Natural killer cell (primary cell): ENCODE results near the gene SLC2A6. TPM values are rescaled to one million over a fixed set of nuclear protein-coding genes. Genes with fewer than 3 reads are reported as not detected.
A peak's percentile ranks its signal among the peaks of the same experiment; 100 is the strongest.

Experiments used
- ATAC-seq, 3 donors: fragments of 150-1000 bp in 2 of 3; fragments of 200-7000 bp in 1 of 3; cut with Tn5 transposase; 1 replicate in 1 of 3; 2 replicates in 2 of 3; pipeline ENCODE4 v1.10.0; 2021; ENCODE audit warnings: mild to moderate bottlenecking in 2 of 3, moderate library complexity in 2 of 3
- DNase-seq, 2 donors: peaks; one replicate each; pipeline versions ENCODE4 v3.0.0 to v3.0.0-alpha.2; 2013 to 2021; ENCODE audit warnings: mixed read lengths in 1 of 2
- H3K27ac ChIP-seq: one replicate; pipeline ENCODE4 v1.5.1; 2013; ENCODE audit warnings: mild to moderate bottlenecking, low read length
- H3K27me3 ChIP-seq: one replicate; pipeline ENCODE4 v1.6.1; 2013; ENCODE audit warnings: low read length; ENCODE audit not compliant: control insufficient read depth, insufficient read depth
- H3K36me3 ChIP-seq: one replicate; pipeline ENCODE4 v1.6.1; 2013; ENCODE audit warnings: low read length; ENCODE audit not compliant: control insufficient read depth, insufficient read depth
- H3K4me1 ChIP-seq: one replicate; pipeline ENCODE4 v1.6.1; 2013; ENCODE audit warnings: low read length; ENCODE audit not compliant: control insufficient read depth, insufficient read depth
- H3K4me3 ChIP-seq: one replicate; pipeline ENCODE4 v1.5.1; 2013; ENCODE audit warnings: low read length
- H3K9me3 ChIP-seq: one replicate; pipeline ENCODE4 v1.6.1; 2013; ENCODE audit warnings: low read length; ENCODE audit not compliant: control insufficient read depth, insufficient read depth
- H3K27ac Mint-ChIP-seq, 2 donors: one replicate each; pipeline ENCODE4 v1.8.0; 2022; ENCODE audit warnings: mild to moderate bottlenecking in 2 of 2, mixed read lengths in 2 of 2, moderate library complexity in 1 of 2
- H3K27me3 Mint-ChIP-seq, 2 donors: one replicate each; pipeline ENCODE4 v1.8.0; 2022; ENCODE audit warnings: low read depth in 2 of 2, mixed read lengths in 2 of 2
- H3K36me3 Mint-ChIP-seq: one replicate; pipeline ENCODE4 v1.8.0; 2022; ENCODE audit warnings: mixed read lengths
- H3K4me1 Mint-ChIP-seq, 2 donors: one replicate each; pipeline ENCODE4 v1.8.0; 2022; ENCODE audit warnings: mixed read lengths in 2 of 2
- H3K4me3 Mint-ChIP-seq: one replicate; pipeline ENCODE4 v1.8.0; 2022; ENCODE audit warnings: mild to moderate bottlenecking, moderate library complexity, mixed read lengths
- H3K9me3 Mint-ChIP-seq, 2 donors: one replicate each; pipeline ENCODE4 v1.8.0; 2022; ENCODE audit warnings: mixed read lengths in 2 of 2
- WGBS: methylation state at CpG from one replicate; pipeline ENCODE4 v1.1.7; 2013; ENCODE audit warnings: missing lambda C conversion rate; ENCODE audit not compliant: insufficient coverage; 5-methylcytosine and 5-hydroxymethylcytosine counted together
- intact Hi-C: fragments of 100-400 bp; cut with micrococcal nuclease; formaldehyde crosslinking; loops from one replicate; pipeline ENCODE4 v1.14.2; 2022
- total RNA-seq, 4 donors: library from RNA; stranded (reverse); fragments of 120-200 nt in 1 of 4; gene quantifications; one replicate each; pipeline versions ENCODE4 v1.2.3 to v1.2.4, GENCODE V29; 2013 to 2022
- TF ChIP-seq, protein P1 (sequence below): fragments of 200-600 bp; IDR thresholded peaks from one replicate; pipeline ENCODE4 v1.8.0; 2022; ENCODE audit warnings: antibody characterized with exemption

SLC2A6 gene
- total RNA-seq, 3 donors from 2014 or later (not counting 1 experiment from before 2014, with no cell fraction given): 5.0 to 20.1 (median 18.5) TPM

DNA sequence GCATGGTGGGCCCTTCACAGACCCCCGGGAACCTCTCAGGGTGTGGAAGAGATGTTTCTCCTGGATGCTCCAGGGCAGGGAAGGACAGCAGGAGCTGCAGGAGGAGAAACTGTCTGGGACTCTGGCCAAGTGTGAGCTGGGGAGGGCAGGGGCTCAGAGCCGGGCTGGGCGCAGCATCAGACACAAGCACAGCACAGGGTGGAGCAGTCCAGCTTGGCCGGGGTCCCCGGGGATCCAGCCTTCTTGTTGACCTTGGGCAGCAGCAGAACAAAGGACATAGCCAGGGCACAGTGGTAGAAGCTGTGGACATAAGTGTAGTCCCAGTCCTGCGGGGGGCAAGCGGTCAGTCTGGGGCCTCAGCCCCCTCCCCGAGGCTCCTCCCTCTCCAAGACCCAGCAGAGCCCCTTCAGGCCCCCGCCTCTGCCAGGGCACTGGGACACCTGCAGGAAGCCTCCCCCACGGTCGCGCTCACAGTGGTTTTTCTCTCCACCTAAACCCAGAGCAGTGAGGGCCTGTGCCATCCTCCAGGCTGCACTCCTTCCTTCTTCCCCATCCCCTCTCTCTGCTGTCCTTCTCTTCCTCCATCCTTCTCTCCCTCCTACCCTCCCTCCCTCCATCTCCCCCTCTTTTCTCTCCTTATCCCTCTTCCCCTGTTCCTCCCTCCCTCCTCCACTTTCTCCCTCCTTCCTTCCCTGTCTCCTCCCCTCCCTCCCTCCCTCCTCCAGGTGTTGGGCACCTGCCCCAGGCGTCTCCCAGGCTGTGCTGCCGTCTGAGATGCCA lies 35.8 kb upstream of the SLC2A6 start:
- no peaks in the 10 kb centered on the region for H3K27me3 ChIP-seq
- intact Hi-C loops: no loop called here
- no peak overlapping the region for H3K27ac ChIP-seq
- no peak overlapping the region for H3K27ac Mint-ChIP-seq
- no peak for ATAC-seq
- TF ChIP-seq, protein P1, sequence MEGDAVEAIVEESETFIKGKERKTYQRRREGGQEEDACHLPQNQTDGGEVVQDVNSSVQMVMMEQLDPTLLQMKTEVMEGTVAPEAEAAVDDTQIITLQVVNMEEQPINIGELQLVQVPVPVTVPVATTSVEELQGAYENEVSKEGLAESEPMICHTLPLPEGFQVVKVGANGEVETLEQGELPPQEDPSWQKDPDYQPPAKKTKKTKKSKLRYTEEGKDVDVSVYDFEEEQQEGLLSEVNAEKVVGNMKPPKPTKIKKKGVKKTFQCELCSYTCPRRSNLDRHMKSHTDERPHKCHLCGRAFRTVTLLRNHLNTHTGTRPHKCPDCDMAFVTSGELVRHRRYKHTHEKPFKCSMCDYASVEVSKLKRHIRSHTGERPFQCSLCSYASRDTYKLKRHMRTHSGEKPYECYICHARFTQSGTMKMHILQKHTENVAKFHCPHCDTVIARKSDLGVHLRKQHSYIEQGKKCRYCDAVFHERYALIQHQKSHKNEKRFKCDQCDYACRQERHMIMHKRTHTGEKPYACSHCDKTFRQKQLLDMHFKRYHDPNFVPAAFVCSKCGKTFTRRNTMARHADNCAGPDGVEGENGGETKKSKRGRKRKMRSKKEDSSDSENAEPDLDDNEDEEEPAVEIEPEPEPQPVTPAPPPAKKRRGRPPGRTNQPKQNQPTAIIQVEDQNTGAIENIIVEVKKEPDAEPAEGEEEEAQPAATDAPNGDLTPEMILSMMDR: no peak
- WGBS: 61% methylated on average over 14 of the region's 14 CpGs
- H3K4me1 Mint-ChIP-seq: peaks cover 0 to 2% of the 10 kb centered on the region in 2 donors
- H3K27me3 Mint-ChIP-seq: no peaks in the 10 kb centered on the region
- no peak overlapping the region for H3K4me3 Mint-ChIP-seq
- no peak overlapping the region for H3K4me3 ChIP-seq
- H3K9me3 ChIP-seq: no peaks in the 10 kb centered on the region
- no peaks in the 10 kb centered on the region for H3K9me3 Mint-ChIP-seq
- H3K4me1 ChIP-seq: peaks cover 4% of the 10 kb centered on the region
- H3K36me3 ChIP-seq: no peaks in the 10 kb centered on the region
- no peak for DNase-seq
- no peaks in the 10 kb centered on the region for H3K36me3 Mint-ChIP-seq

DNA sequence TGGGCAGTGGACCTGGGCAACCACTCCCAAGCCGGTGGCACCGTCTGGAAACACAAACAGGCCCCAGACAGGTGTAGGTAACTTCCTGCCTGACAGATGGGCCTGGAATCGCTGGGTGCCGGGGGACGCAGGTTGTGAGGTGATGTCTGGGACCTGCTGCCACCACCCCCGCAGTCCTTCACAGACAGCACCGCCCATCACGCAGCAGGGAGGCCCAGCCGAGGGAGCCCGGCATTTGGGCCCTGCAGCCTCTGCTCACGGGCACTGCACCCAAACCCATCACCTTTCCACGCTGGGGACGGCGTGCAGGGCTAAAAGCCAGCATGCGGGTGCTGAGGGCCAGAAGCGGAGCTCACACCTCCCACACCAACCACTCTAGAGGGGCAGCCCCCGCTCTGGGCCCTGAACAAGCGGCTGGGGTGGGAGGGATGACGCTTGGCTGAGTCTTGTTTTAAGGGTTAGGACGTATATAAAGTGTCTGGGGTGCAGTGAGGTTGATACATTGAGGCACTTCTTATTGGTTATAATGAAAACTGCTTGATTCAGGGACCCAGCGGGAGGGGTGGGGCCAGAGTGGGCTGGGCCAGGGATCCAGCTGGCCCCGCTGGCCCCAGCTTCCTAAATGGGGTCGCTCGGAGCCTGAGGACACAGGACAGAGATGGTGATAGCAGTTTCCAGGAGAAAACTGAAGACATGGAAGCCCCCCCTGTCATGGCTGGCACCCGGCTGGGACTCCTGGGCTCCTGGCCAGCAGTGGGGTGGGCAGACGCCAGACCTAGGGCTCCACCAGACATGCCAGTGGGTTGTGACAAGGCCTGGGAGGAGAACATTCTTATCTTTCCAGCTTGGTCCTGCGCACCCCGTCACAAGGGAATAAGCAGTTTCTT lies 34.6 kb upstream of the SLC2A6 start:
- Histone ChIP-seq H3K9me3 (no peaks in the 10 kb centered on the region), H3K27ac (no peak overlapping the region), H3K4me3 (no peak overlapping the region), H3K27me3 (no peaks in the 10 kb centered on the region), H3K36me3 (no peaks in the 10 kb centered on the region), H3K4me1 (peaks cover 16% of the 10 kb centered on the region)
- ATAC-seq: no peak
- intact Hi-C loops: no loop called here
- Mint-ChIP-seq H3K9me3 (no peaks in the 10 kb centered on the region), H3K4me3 (no peak overlapping the region), H3K27ac (no peak overlapping the region), H3K36me3 (no peaks in the 10 kb centered on the region), H3K4me1 (peaks cover 8 to 10% of the 10 kb centered on the region in 2 donors), H3K27me3 (no peaks in the 10 kb centered on the region)
- WGBS: 88% methylated on average over 24 of the region's 28 CpGs
- DNase-seq: no peak
- TF ChIP-seq, protein P1: no peak

DNA sequence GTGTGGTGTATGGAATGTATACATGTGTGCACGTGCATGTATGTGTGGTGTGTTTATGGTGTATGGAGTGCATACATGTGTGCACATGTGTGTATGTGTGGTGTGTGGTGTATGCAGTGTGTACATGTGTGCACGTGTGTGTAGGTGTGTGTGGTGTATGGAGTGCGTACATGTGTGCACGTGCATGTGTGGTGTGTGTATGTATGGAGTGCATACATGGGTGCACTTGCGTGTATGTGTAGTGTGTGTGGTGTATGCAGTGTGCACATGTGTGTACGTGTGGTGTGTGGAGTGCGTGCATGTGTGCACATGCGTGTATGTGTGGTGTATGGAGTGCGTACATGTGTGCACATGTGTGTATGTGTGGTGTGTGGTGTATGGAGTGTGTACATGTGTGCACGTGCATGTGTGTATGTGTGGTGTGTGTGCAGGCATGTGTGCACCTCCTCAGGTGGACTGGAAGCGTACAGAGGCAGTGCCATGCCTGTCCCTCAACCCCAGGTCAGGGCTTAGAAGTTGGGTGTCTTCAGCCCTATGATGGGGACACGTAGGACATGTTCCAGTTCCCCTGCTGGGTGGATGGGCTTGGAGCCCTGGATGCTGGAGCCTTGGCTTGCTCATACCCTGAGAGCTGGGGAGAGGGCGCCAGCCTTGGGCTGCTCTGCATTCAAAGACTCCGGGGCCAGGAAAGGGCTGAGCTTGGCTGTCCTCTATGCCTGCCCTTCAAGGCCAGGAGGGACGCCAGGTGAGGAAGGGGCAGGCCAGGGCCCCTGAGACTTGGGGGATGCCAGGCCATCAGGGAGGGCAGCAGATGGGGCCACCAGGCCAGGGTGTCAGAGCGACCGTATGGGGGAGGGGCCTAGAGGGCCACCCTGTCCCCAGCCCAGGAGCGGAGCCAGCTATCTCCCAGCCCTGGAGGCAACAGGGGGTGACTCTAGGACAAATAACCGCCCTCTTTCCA lies 33.6 kb upstream of the SLC2A6 start:
- Mint-ChIP-seq H3K36me3 (no peaks in the 10 kb centered on the region), H3K27ac (no peak overlapping the region), H3K4me1 (peaks cover 8 to 10% of the 10 kb centered on the region in 2 donors), H3K4me3 (no peak overlapping the region), H3K9me3 (no peaks in the 10 kb centered on the region), H3K27me3 (no peaks in the 10 kb centered on the region)
- 91% methylated on average over 19 of the region's 19 CpGs for WGBS
- Histone ChIP-seq H3K4me3 (no peak overlapping the region), H3K27me3 (no peaks in the 10 kb centered on the region), H3K36me3 (no peaks in the 10 kb centered on the region), H3K4me1 (peaks cover 20% of the 10 kb centered on the region), H3K9me3 (no peaks in the 10 kb centered on the region), H3K27ac (no peak overlapping the region)
- peak in 1 of 3 donors; percentile 8 for ATAC-seq
- TF ChIP-seq, protein P1: no peak
- no peak for DNase-seq
- intact Hi-C loops: no loop called here
